Activated CD8-positive, alpha-beta T cell treated with anti-CD3 and anti-CD28 coated beads, Interleukin-2, amount 10 ng/mL, durations not matched to agents 7 days and 5 days (primary cell): ENCODE results near the gene BZW2. TPM values are rescaled to one million over a fixed set of nuclear protein-coding genes. Genes with fewer than 3 reads are reported as not detected.

Experiments
- total RNA-seq, 2 experiments: library from RNA; stranded (reverse); gene quantifications; one replicate each; pipeline ENCODE4 v1.2.3, GENCODE V29; 2021

BZW2 gene
- total RNA-seq, 2 experiments from 2014 or later, result 59.7 to 62.3 TPM

Other genes with a start within 250 kb of the BZW2 start
- under 1 TPM; 0.74 to 0.81 TPM for gene CRPPA, start 224.6 kb upstream of the BZW2 start, total RNA-seq
- not detected for gene SOSTDC1, start 180.4 kb upstream of the BZW2 start, total RNA-seq
- not detected for gene LRRC72, start 119.4 kb upstream of the BZW2 start, total RNA-seq
- gene ANKMY2, start 427 bp upstream of the BZW2 start, total RNA-seq, result 10 to 100 TPM; 14.3 to 14.5 TPM
- gene TSPAN13, start 107.6 kb downstream of the BZW2 start, total RNA-seq, result 1 to 10 TPM in 1 of 2 experiments, under 1 TPM in 1; 0.81 to 1.3 TPM
- gene AGR2, start 158.8 kb downstream of the BZW2 start, total RNA-seq, result not detected
- gene AGR3, start 235.8 kb downstream of the BZW2 start, total RNA-seq, result not detected